Uterus (tissue), 4 donors: ENCODE data around the gene ARPP21. TPM values are rescaled to one million over a fixed set of nuclear protein-coding genes. Genes with fewer than 3 reads are reported as not detected.

Experiments used
- DNase-seq, 2 donors: peaks; one replicate each; pipeline ENCODE4 v3.0.0-alpha.2; 2019 to 2020
- H3K27ac ChIP-seq, 2 donors: fragments of 200-600 bp; sonication (generic); 1 replicate in 1 of 2; 2 replicates in 1 of 2; pipeline ENCODE4 v1.5.1; 2016 to 2018
- H3K27me3 ChIP-seq, 2 donors: fragments of 200-600 bp; sonication (generic); one replicate each; pipeline ENCODE4 v1.5.1; 2018 to 2019; ENCODE audit warnings: control low read depth in 1 of 2
- H3K36me3 ChIP-seq, 2 donors: fragments of 200-600 bp; sonication (generic); one replicate each; pipeline ENCODE4 v1.5.1; 2019; ENCODE audit warnings: control low read depth in 1 of 2
- H3K4me1 ChIP-seq, 2 donors: fragments of 200-600 bp; sonication (generic); one replicate each; pipeline ENCODE4 v1.5.1; 2018 to 2019; ENCODE audit warnings: control low read depth in 1 of 2
- H3K4me3 ChIP-seq, 2 donors: fragments of 200-600 bp; sonication (generic); 1 replicate in 1 of 2; 2 replicates in 1 of 2; pipeline ENCODE4 v1.5.1; 2018 to 2019; ENCODE audit warnings: mild to moderate bottlenecking in 1 of 2
- H3K9me3 ChIP-seq, 2 donors: fragments of 200-600 bp; sonication (generic); one replicate each; pipeline ENCODE4 v1.5.1; 2019; ENCODE audit warnings: control low read depth in 1 of 2
- CTCF ChIP-seq, 4 experiments: fragments of 200-600 bp in 2 of 4; fragments of 450-650 bp in 2 of 4; sonication (generic) in 2 of 4; IDR thresholded peaks; one replicate each; pipeline ENCODE4 v1.5.1; 2016 to 2019; ENCODE audit warnings: antibody characterized with exemption in 4 of 4, mild to moderate bottlenecking in 2 of 4, moderate library complexity in 1 of 4
- POLR2A ChIP-seq, 2 donors: fragments of 450-650 bp; IDR thresholded peaks; one replicate each; pipeline ENCODE4 v1.6.1; 2016; ENCODE audit warnings: antibody characterized with exemption in 2 of 2, mild to moderate bottlenecking in 1 of 2, moderate library complexity in 1 of 2
- intact Hi-C: fragments of 100-400 bp; cut with DNase I; formaldehyde crosslinking; loops from one replicate; pipeline ENCODE4 v1.15.1; 2023; ENCODE audit warnings: low total_unique reads
- total RNA-seq, 4 donors: library from RNA; depleted of rRNA in 3 of 4; stranded (reverse); fragments of >200 nt in 3 of 4; gene quantifications; one replicate each; pipeline versions ENCODE4 v1.1.0 to v1.2.4, GENCODE V29; 2014 to 2023
- donor health status: DM: yes; HTN: yes; CAD: no.

The ARPP21 gene
- total RNA-seq, 4 donors from 2014 or later = 1.2 TPM; not detected in 3

GRCh38 chr3:35688826-35689225 lies 49.5 kb downstream of the ARPP21 start:
- H3K36me3 ChIP-seq = no peaks in the 10 kb centered on the region
- intact Hi-C loops = no loop called here
- no peak for DNase-seq
- peaks cover 0 to 3% of the 10 kb centered on the region in 2 donors for H3K27me3 ChIP-seq
- no peak overlapping the region for H3K4me3 ChIP-seq
- H3K4me1 ChIP-seq = no peaks in the 10 kb centered on the region
- H3K9me3 ChIP-seq = no peaks in the 10 kb centered on the region
- no peak for TF ChIP-seq CTCF (IDR thresholded peaks at IDR 0.05)
- no peak for TF ChIP-seq POLR2A (IDR thresholded peaks at IDR 0.05)
- H3K27ac ChIP-seq = no peak overlapping the region

GRCh38 chr3:35690271-35690670 lies 50.9 kb downstream of the ARPP21 start:
- TF ChIP-seq CTCF (IDR thresholded peaks at IDR 0.05) (no peak), POLR2A (IDR thresholded peaks at IDR 0.05) (no peak)
- Histone ChIP-seq H3K4me3 (no peak overlapping the region), H3K36me3 (no peaks in the 10 kb centered on the region), H3K27ac (no peak overlapping the region), H3K4me1 (no peaks in the 10 kb centered on the region), H3K9me3 (no peaks in the 10 kb centered on the region), H3K27me3 (no peaks in the 10 kb centered on the region)
- DNase-seq = no peak
- intact Hi-C loops = no loop called here

- Histone ChIP-seq H3K4me3 (no peak overlapping the region), H3K9me3 (no peaks in the 10 kb centered on the region), H3K36me3 (no peaks in the 10 kb centered on the region), H3K4me1 (no peaks in the 10 kb centered on the region), H3K27ac (no peak overlapping the region), H3K27me3 (no peaks in the 10 kb centered on the region)
- no peak for DNase-seq
- intact Hi-C loops = no loop called here
- no peak for TF ChIP-seq POLR2A (IDR thresholded peaks at IDR 0.05)
- no peak for TF ChIP-seq CTCF (IDR thresholded peaks at IDR 0.05)
Observed at GRCh38 chr3:35705904-35706303, 66.6 kb downstream of the ARPP21 start.

GRCh38 chr3:35707904-35708303 lies 68.6 kb downstream of the ARPP21 start:
- no peaks in the 10 kb centered on the region for H3K4me1 ChIP-seq
- intact Hi-C loops = no loop called here
- H3K27me3 ChIP-seq = no peaks in the 10 kb centered on the region
- no peak for DNase-seq
- H3K27ac ChIP-seq = no peak overlapping the region
- H3K36me3 ChIP-seq = no peaks in the 10 kb centered on the region
- no peak overlapping the region for H3K4me3 ChIP-seq
- TF ChIP-seq CTCF (IDR thresholded peaks at IDR 0.05) (no peak), POLR2A (IDR thresholded peaks at IDR 0.05) (no peak)
- no peaks in the 10 kb centered on the region for H3K9me3 ChIP-seq

GRCh38 chr3:35708394-35709271 lies 69.3 kb downstream of the ARPP21 start:
- no peaks in the 10 kb centered on the region for H3K36me3 ChIP-seq
- no peaks in the 10 kb centered on the region for H3K4me1 ChIP-seq
- no peaks in the 10 kb centered on the region for H3K9me3 ChIP-seq
- H3K27ac ChIP-seq = no peak overlapping the region
- TF ChIP-seq CTCF (IDR thresholded peaks at IDR 0.05) (no peak), POLR2A (IDR thresholded peaks at IDR 0.05) (no peak)
- no peaks in the 10 kb centered on the region for H3K27me3 ChIP-seq
- intact Hi-C loops = no loop called here
- H3K4me3 ChIP-seq = no peak overlapping the region
- no peak for DNase-seq
